Endodermal cell (in vitro differentiated cells): ENCODE data around the gene NFE2L3. TPM values are rescaled to one million over a fixed set of nuclear protein-coding genes. Genes with fewer than 3 reads are reported as not detected.

ENCODE experiments used
- DNase-seq: peaks from one replicate; pipeline ENCODE4 v3.0.0-alpha.2; 2017
- H3K27ac ChIP-seq: 2 replicates; pipeline ENCODE4 v1.5.1; 2013; ENCODE audit warnings: mild to moderate bottlenecking, low read depth, low read length, moderate library complexity
- H3K27me3 ChIP-seq: 2 replicates; pipeline ENCODE4 v1.6.1; 2013; ENCODE audit warnings: mild to moderate bottlenecking, low read length, moderate library complexity; ENCODE audit not compliant: insufficient read depth, control insufficient read depth, poor library complexity, severe bottlenecking
- H3K36me3 ChIP-seq: 2 replicates; pipeline ENCODE4 v1.7.0; 2013; ENCODE audit warnings: mild to moderate bottlenecking, low read length, moderate library complexity; ENCODE audit not compliant: control insufficient read depth, insufficient read depth
- H3K4me1 ChIP-seq: one replicate; pipeline ENCODE4 v1.7.0; 2013; ENCODE audit warnings: low read length; ENCODE audit not compliant: control insufficient read depth, insufficient read depth
- H3K4me3 ChIP-seq: 2 replicates; pipeline ENCODE4 v1.5.1; 2013; ENCODE audit warnings: mild to moderate bottlenecking, low read length, moderate library complexity
- H3K9ac ChIP-seq: 2 replicates; pipeline ENCODE4 v1.6.1; 2013; ENCODE audit warnings: mild to moderate bottlenecking, low read length, moderate library complexity; ENCODE audit not compliant: poor library complexity, severe bottlenecking; ENCODE audit errors: extremely low read depth
- H3K9me3 ChIP-seq: 2 replicates; pipeline ENCODE4 v1.6.1; 2013; ENCODE audit warnings: mild to moderate bottlenecking, low read length, moderate library complexity; ENCODE audit not compliant: control insufficient read depth
- H3K27ac Mint-ChIP-seq: 2 replicates; pipeline ENCODE4 v1.8.0; 2020; ENCODE audit warnings: mixed read lengths
- H3K27me3 Mint-ChIP-seq: 2 replicates; pipeline ENCODE4 v1.8.0; 2021; ENCODE audit warnings: mild to moderate bottlenecking, mixed read lengths; ENCODE audit not compliant: insufficient read depth
- H3K36me3 Mint-ChIP-seq: 2 replicates; pipeline ENCODE4 v1.8.0; 2020; ENCODE audit warnings: low read depth, mixed read lengths
- H3K4me1 Mint-ChIP-seq: 2 replicates; pipeline ENCODE4 v1.8.0; 2020; ENCODE audit warnings: mixed read lengths
- H3K4me3 Mint-ChIP-seq: 2 replicates; pipeline ENCODE4 v1.8.0; 2020; ENCODE audit warnings: mild to moderate bottlenecking, moderate library complexity, mixed read lengths
- H3K9me3 Mint-ChIP-seq: 2 replicates; pipeline ENCODE4 v1.8.0; 2020; ENCODE audit warnings: mild to moderate bottlenecking, mixed read lengths
- WGBS, 2 experiments: methylation state at CpG; one replicate each; pipeline versions ENCODE4 v1.1.5 to v1.1.7; 2013; ENCODE audit warnings: missing lambda C conversion rate in 2 of 2, mixed read lengths in 1 of 2; ENCODE audit not compliant: insufficient coverage in 1 of 2, insufficient read length in 1 of 2; 5-methylcytosine and 5-hydroxymethylcytosine counted together
- total RNA-seq, 2 donors: library from RNA; stranded (reverse); fragmentation: NEBNext Ultra II Directional in 1 of 2; extraction: Animal tissue kit (Norgen Biotek cat#: 25700) in 1 of 2; gene quantifications; 2 replicates in 1 of 2; 3 replicates in 1 of 2; pipeline ENCODE4 v1.2.1, GENCODE V29; 2021
- TF ChIP-seq, protein P1 (sequence below): fragments of 200-600 bp; sonication (generic); conservative IDR thresholded peaks from 2 replicates; pipeline ENCODE4 v1.5.0; 2021; ENCODE audit warnings: antibody characterized with exemption, mild to moderate bottlenecking

NFE2L3 gene
- total RNA-seq, 2 donors from 2014 or later: 20.2 to 48.4 TPM

DNA sequence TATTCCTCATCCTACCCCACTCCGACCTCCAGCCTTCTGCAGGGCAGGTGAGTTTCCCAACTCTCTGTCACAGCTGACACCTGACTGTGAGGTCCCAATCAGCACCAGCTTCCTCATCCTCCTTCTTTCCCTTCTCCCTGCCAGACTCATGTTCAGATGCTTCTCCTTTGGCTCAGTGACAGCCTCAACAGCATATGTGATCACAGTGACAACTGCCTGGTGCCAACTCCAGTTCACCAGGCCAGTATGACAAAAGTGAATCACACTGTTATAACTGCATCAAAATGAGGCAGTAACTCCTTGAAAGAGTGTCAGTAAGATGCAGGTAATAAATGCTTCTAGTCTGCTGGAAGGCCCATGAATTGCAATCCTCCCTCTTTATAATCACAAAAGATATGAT lies 46.8 kb upstream of the NFE2L3 start:
- peaks cover 5% of the 10 kb centered on the region for H3K4me1 ChIP-seq
- WGBS, 2 experiments: 94% methylated on average over 1 of the region's 1 CpG; no CpG with 5 or more reads in 1 of the 2 experiments
- Mint-ChIP-seq H3K27ac (no peak overlapping the region), H3K27me3 (peaks cover 2% of the 10 kb centered on the region), H3K4me3 (no peak overlapping the region), H3K4me1 (peaks cover 16% of the 10 kb centered on the region), H3K36me3 (no peaks in the 10 kb centered on the region), H3K9me3 (no peaks in the 10 kb centered on the region)
- no peak overlapping the region for H3K4me3 ChIP-seq
- H3K27ac ChIP-seq: no peak overlapping the region
- no peaks in the 10 kb centered on the region for H3K9me3 ChIP-seq
- no peak for DNase-seq
- TF ChIP-seq, protein P1, sequence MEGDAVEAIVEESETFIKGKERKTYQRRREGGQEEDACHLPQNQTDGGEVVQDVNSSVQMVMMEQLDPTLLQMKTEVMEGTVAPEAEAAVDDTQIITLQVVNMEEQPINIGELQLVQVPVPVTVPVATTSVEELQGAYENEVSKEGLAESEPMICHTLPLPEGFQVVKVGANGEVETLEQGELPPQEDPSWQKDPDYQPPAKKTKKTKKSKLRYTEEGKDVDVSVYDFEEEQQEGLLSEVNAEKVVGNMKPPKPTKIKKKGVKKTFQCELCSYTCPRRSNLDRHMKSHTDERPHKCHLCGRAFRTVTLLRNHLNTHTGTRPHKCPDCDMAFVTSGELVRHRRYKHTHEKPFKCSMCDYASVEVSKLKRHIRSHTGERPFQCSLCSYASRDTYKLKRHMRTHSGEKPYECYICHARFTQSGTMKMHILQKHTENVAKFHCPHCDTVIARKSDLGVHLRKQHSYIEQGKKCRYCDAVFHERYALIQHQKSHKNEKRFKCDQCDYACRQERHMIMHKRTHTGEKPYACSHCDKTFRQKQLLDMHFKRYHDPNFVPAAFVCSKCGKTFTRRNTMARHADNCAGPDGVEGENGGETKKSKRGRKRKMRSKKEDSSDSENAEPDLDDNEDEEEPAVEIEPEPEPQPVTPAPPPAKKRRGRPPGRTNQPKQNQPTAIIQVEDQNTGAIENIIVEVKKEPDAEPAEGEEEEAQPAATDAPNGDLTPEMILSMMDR: no peak
- no peaks in the 10 kb centered on the region for H3K27me3 ChIP-seq
- H3K9ac ChIP-seq: no peak overlapping the region
- H3K36me3 ChIP-seq: no peaks in the 10 kb centered on the region

DNA sequence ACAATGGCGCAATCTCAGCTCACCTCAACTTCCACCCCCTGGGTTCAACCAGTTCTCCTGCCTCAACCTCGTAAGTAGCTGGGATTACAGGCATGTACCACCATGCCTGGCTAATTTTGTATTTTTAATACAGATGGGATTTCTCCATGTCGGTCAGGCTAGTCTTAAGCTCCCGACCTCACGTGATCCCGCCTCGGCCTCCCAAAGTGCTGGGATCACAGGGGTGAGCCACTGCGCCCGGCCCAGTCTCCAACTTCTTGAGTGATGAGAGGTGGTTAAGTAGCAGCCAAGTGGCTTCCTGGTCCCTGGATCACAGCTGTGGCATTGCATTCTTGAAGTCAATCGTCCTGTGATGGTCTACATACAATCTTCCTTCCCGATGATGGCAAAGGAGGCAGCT lies 46.1 kb upstream of the NFE2L3 start:
- H3K4me3 Mint-ChIP-seq: no peak overlapping the region
- H3K4me1 Mint-ChIP-seq: peaks cover 15% of the 10 kb centered on the region
- H3K36me3 Mint-ChIP-seq: no peaks in the 10 kb centered on the region
- H3K4me1 ChIP-seq: peaks cover 5% of the 10 kb centered on the region
- no peak for DNase-seq
- no peaks in the 10 kb centered on the region for H3K27me3 ChIP-seq
- H3K4me3 ChIP-seq: no peak overlapping the region
- TF ChIP-seq, protein P1: no peak
- H3K36me3 ChIP-seq: no peaks in the 10 kb centered on the region
- no peak overlapping the region for H3K27ac ChIP-seq
- WGBS, 2 experiments: 96 to 97% methylated on average over 10 to 11 of the region's 11 CpGs
- H3K27me3 Mint-ChIP-seq: peaks cover 2% of the 10 kb centered on the region
- H3K27ac Mint-ChIP-seq: no peak overlapping the region
- H3K9me3 ChIP-seq: no peaks in the 10 kb centered on the region
- H3K9ac ChIP-seq: no peak overlapping the region
- H3K9me3 Mint-ChIP-seq: no peaks in the 10 kb centered on the region

DNA sequence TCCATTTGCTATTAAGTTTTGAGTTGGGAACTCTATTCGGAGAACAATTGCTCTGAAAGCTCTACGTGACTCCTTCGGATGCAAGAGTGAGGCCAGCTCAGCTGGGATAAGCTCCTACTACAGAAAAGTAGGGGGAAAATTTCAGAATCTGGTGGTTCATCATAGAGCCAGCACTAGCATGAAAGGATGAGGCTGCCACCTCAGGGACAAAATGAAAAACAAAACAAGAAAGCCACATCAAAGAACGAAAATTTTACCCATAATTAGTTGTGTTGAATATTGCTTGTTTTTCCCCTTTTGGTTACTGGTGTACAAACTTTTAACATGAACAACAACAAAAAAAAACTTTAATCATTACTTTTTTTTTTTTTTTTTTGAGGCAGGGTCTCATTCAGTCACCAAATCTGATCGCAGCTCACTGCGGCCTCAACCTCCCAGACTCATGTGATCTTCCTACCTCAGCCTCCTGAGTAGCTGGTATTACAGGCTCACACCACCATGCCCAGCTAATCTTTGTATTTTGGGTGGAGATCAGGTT lies 39.7 kb upstream of the NFE2L3 start:
- Mint-ChIP-seq H3K27me3 (no peaks in the 10 kb centered on the region), H3K4me1 (peaks cover 4% of the 10 kb centered on the region), H3K4me3 (no peak overlapping the region), H3K27ac (no peak overlapping the region), H3K36me3 (no peaks in the 10 kb centered on the region), H3K9me3 (peaks cover 4% of the 10 kb centered on the region)
- no peak overlapping the region for H3K9ac ChIP-seq
- no peaks in the 10 kb centered on the region for H3K36me3 ChIP-seq
- no peaks in the 10 kb centered on the region for H3K27me3 ChIP-seq
- H3K27ac ChIP-seq: no peak overlapping the region
- no peaks in the 10 kb centered on the region for H3K9me3 ChIP-seq
- H3K4me3 ChIP-seq: no peak overlapping the region
- no peaks in the 10 kb centered on the region for H3K4me1 ChIP-seq
- DNase-seq: no peak
- TF ChIP-seq, protein P1: no peak
- 90 to 94% methylated on average over 3 to 6 of the region's 6 CpGs for WGBS, 2 experiments
